ENCODE data around the gene ATAD3A. TPM values are rescaled to one million over a fixed set of nuclear protein-coding genes. Genes with fewer than 3 reads are reported as not detected.
"Not testable (repeated sequence)": the region's sequence is repeated elsewhere in the genome, so short reads cannot be mapped to it uniquely, and the experiment has no call there.

The ATAD3A gene
- total RNA-seq, 2 donors from 2014 or later, result 19.6 to 74.0 TPM

DNA sequence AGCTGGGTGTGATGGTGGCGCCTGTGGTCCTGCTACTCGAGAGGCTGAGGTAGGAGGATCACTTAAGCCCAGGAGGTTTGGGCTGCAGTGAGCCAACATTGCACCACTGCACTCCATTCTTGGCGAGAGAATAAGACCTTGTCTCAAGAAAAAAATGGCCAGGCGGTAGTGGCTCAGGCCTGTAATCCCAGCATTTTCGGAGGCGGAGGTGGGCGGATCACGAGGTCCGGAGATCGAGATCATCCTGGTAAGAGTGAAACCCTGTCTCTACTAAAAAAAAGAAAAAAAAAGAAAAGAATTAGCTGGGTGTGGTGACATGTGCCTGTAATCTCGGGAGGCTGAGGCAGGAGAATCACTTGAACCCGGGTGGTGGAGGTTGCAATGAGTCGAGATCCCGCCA, 29.1 kb upstream of the ATAD3A start:
- Histone ChIP-seq H3K27ac (no peak overlapping the region), H3K4me1 (no peaks in the 10 kb centered on the region), H3K9ac (ENCODE audit: low read depth in 2 of 2, low read length in 2 of 2) (no peak overlapping the region), H3K27me3 (no peaks in the 10 kb centered on the region), H3K4me3 (no peak overlapping the region), H3K36me3 (peaks cover 5% of the 10 kb centered on the region), H3K9me3 (no peaks in the 10 kb centered on the region)
- intact Hi-C loops (cut with DNase I), result no loop called here
- DNase-seq, result no peak
- TF ChIP-seq, protein P1, sequence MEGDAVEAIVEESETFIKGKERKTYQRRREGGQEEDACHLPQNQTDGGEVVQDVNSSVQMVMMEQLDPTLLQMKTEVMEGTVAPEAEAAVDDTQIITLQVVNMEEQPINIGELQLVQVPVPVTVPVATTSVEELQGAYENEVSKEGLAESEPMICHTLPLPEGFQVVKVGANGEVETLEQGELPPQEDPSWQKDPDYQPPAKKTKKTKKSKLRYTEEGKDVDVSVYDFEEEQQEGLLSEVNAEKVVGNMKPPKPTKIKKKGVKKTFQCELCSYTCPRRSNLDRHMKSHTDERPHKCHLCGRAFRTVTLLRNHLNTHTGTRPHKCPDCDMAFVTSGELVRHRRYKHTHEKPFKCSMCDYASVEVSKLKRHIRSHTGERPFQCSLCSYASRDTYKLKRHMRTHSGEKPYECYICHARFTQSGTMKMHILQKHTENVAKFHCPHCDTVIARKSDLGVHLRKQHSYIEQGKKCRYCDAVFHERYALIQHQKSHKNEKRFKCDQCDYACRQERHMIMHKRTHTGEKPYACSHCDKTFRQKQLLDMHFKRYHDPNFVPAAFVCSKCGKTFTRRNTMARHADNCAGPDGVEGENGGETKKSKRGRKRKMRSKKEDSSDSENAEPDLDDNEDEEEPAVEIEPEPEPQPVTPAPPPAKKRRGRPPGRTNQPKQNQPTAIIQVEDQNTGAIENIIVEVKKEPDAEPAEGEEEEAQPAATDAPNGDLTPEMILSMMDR (IDR thresholded peaks at IDR 0.05), result no peak

DNA sequence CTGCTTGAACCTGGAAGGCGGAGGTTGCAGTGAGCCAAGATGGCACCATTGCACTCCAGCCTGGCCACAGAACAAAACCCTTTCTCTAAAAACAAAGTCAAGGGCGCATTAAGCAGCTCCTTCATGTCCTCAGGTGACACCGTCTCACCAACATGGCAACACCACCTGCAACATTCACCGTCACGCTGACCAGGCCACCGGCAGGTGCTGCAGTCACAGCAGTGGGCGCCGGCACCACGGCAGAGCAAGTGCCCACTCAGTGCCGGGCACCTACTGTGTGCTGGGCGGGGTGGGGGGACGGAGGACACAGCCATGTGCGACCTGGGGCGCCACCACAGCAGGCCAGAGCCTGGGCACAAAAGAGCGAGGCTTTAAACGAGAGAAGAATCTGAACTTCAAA, 28.2 kb upstream of the ATAD3A start:
- H3K9me3 ChIP-seq, result no peaks in the 10 kb centered on the region
- H3K27ac ChIP-seq, result no peak overlapping the region
- no peaks in the 10 kb centered on the region for H3K27me3 ChIP-seq
- DNase-seq, result no peak
- H3K4me1 ChIP-seq, result no peaks in the 10 kb centered on the region
- intact Hi-C loops (cut with DNase I), result no loop called here
- TF ChIP-seq, protein P1 (IDR thresholded peaks at IDR 0.05), result no peak
- no peak overlapping the region for H3K4me3 ChIP-seq
- H3K36me3 ChIP-seq, result peaks cover 5% of the 10 kb centered on the region
- no peak overlapping the region for H3K9ac ChIP-seq (ENCODE audit: low read depth in 2 of 2, low read length in 2 of 2)

DNA sequence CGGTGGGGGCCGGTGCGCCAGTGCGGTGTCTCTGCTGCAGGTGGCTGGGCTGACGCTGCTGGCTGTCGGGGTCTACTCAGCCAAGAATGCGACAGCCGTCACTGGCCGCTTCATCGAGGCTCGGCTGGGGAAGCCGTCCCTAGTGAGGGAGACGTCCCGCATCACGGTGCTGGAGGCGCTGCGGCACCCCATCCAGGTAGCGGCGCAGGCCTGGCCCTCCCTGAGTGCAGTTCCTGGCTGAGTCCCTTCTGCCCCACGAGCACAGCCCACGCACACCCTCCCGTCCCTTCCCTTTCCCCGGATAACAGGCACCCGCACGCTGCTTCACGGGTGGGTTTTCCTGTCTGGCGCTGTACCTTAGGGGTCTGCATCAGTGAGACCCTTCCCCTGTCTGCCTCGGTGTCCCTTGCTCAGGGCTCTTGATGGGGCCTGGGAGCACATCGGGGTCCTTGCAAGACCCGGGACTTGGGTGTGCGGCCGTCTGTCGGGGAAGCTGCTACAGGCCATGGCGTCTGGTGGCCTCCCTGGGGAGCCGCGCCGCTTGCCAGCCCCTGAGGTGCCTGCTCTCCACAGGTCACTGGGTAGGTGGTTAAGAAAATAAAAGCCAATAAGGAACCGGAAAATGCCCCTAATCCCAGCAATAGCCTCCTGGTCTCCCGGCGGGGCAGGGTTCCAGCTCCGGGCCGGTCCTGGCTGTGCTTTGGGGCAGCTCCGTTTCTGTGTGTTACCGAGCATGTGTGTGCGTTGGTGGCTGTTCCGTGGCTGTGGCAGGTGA, 26.8 kb upstream of the ATAD3A start:
- H3K9ac ChIP-seq (ENCODE audit: low read depth in 2 of 2, low read length in 2 of 2); DNase-seq; H3K27ac ChIP-seq; H3K27me3 ChIP-seq; intact Hi-C loops (cut with DNase I); H3K4me3 ChIP-seq; H3K4me1 ChIP-seq; H3K9me3 ChIP-seq: not testable (repeated sequence)
- peaks cover 13% of the 10 kb centered on the region for H3K36me3 ChIP-seq

DNA sequence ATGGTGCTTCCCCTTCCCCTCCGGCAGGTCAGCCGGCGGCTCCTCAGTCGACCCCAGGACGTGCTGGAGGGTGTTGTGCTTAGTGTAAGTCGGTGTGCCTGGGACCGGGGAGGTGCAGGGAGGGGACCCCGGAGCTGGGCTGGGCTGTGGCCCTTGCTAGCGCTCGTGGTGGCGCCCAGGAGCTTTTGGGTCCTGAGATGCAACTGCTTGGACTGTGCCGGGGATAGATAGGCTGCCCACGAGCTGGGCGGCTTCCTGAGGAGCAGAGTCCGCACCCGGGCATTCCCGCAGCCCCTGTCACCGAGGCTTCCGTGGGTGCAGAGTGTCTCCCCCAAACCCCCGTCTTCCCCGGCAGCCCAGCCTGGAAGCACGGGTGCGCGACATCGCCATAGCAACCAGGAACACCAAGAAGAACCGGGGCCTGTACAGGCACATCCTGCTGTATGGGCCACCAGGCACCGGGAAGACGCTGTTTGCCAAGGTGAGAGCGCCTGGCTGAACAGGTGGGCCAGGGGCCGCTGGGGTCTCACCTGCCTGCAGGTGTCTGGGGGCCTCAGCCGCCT, 26.1 kb upstream of the ATAD3A start:
- H3K27me3 ChIP-seq; H3K9me3 ChIP-seq; DNase-seq; H3K4me1 ChIP-seq; H3K27ac ChIP-seq; H3K4me3 ChIP-seq; H3K9ac ChIP-seq (ENCODE audit: low read depth in 2 of 2, low read length in 2 of 2); intact Hi-C loops (cut with DNase I): not testable (repeated sequence)
- peaks cover 13% of the 10 kb centered on the region for H3K36me3 ChIP-seq

DNA sequence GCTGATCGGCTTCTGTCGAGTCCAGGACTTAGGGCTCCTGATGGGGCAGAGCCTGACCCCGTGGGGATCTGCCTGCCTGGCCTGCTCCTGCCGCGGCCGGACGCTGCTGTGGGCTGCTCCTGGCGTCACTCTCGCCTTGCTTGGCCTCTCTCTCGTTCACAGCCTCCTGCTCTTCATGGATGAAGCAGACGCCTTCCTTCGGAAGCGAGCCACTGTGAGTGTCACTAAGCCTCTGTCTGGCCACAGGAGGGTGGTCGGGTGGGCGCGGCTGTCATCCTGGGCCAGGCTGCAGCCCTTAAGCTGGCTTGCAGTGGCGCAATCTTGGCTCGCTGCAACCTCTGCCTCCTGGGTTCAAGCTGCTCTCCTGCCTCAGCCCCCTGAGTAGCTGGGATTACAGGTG, 24.3 kb upstream of the ATAD3A start:
- intact Hi-C loops (cut with DNase I), result no loop called here
- no peaks in the 10 kb centered on the region for H3K9me3 ChIP-seq
- TF ChIP-seq, protein P1 (IDR thresholded peaks at IDR 0.05), result no peak
- DNase-seq, result no peak
- H3K4me1 ChIP-seq, result no peaks in the 10 kb centered on the region
- H3K27me3 ChIP-seq, result no peaks in the 10 kb centered on the region
- H3K36me3 ChIP-seq, result peaks cover 10% of the 10 kb centered on the region
- H3K4me3 ChIP-seq, result no peak overlapping the region
- no peak overlapping the region for H3K27ac ChIP-seq
- no peak overlapping the region for H3K9ac ChIP-seq (ENCODE audit: low read depth in 2 of 2, low read length in 2 of 2)

DNA sequence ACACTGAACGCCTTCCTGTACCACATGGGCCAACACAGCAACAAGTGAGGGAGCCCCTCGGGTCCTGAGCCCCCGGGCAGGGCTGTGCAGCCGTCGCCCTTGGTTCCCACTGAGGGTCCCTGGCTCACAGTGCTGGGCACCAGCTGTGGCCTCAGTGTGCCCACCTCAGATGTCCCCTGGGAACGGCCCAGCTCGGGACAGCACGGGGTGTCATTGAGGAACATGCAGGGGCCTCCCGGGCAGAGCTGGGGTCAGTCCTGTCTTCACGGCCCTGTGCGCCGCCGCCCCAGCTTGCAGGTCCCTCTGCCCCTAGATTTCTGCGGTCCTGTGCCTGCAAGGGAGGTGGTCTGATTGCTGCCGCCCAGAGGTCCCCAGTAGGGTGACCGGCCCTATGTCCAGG, 22.7 kb upstream of the ATAD3A start:
- Histone ChIP-seq H3K9ac (ENCODE audit: low read depth in 2 of 2, low read length in 2 of 2) (no peak overlapping the region), H3K4me3 (no peak overlapping the region), H3K27me3 (no peaks in the 10 kb centered on the region), H3K4me1 (no peaks in the 10 kb centered on the region), H3K27ac (no peak overlapping the region), H3K36me3 (peaks cover 8% of the 10 kb centered on the region), H3K9me3 (no peaks in the 10 kb centered on the region)
- TF ChIP-seq, protein P1 (IDR thresholded peaks at IDR 0.05), result no peak
- DNase-seq, result no peak
- intact Hi-C loops (cut with DNase I), result no loop called here
